HG02678 (cell line): ENCODE measurements around the gene CRY2.
"Not testable (repeated sequence)": the region's sequence is repeated elsewhere in the genome, so short reads cannot be mapped to it uniquely, and the experiment has no call there.

Experiments used
- ATAC-seq: cut with Tn5 transposase; IDR thresholded peaks from one replicate; pipeline ENCODE4 v1.9.1; 2021; ENCODE audit warnings: mild to moderate bottlenecking, moderate library complexity; ENCODE audit not compliant: unreplicated experiment

Gene CRY2

GRCh38 chr11:45896422-45896984, 49.2 kb downstream of the CRY2 start:
- ATAC-seq: no peak

DNA sequence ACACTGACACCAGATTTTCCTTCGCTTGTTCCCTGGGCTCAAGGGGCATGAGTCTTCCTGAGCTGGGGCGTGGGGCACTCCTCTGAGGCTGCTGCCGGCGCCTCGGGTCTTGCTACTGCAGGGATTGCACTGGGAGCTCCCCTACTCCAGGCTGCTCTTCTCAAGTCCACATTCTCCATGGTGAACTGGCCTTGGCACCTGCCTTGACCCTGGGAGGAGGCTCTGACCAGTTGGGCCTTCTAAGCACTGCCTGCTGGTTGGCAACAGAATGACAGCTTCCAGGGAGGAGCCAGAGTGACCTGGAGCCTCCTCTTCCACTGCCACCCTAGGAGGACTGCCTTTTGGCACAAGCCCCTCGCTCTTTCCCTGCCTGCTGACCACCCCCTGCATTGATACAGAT, 50.3 kb downstream of the CRY2 start:
- ATAC-seq: no peak

- no peak for ATAC-seq
These were observed 51.8 kb downstream of the CRY2 start for GRCh38 chr11:45899086-45899447.

DNA sequence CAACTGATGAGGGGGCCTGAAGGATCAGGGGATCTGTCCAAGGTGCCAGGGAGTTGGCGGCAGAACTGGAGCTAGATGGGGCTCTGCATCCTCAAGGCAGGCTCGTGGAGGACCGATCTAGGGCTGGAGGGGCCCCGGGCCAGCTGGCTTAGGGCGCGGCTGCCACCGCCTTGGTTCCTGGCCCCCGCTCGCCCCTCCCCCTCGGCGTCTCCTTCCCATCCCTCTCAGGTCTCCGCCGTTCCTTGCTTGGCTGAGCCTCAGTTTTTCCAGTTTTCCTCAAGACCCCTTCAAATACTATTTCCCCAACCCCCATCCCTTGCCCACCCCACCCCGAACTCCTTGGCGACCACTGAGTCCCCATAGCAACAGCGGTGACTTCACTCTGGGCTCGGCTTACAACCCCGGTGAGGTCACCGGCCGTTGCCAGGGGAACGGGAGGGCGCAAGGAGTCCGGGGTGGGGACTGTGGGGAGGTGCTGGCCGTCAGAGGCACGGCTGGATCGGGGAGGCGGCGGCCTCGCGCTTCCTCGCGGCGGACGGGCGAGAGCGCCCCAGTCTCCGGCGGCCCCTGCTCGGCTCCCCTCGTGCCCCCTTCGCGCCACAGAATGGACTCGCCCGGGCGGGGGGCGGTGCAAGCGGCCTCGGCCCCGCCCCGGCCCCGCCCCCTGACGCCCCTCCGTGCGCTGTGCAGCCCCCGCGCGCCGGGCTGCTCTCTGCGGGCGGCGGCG, 52.3 kb downstream of the CRY2 start:
- peak; percentile 70 for ATAC-seq

DNA sequence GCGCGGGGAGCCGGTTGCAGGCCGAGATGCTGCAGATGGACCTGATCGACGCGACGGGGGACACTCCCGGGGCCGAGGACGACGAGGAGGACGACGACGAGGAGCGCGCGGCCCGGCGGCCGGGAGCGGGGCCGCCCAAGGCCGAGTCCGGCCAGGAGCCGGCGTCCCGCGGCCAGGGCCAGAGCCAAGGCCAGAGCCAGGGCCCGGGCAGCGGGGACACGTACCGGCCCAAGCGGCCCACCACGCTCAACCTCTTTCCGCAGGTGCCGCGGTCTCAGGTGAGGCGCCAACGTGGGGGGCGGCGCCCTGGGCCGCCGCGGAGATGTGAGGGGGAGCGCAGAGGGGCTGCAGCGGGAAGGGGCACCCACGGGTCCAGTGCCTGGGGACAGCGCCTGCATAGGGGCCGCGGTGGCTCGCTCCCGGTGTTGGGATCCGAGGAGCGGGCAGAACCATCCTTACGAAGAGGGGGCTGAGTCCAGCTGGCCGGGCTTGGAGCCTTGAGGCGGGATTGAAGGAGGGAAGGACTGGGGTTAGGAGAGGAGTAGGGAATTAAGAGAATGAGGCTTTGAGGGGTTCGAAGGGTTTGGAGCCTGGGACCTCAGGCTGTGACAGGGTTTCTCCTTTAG, 53.0 kb downstream of the CRY2 start:
- ATAC-seq: not testable (repeated sequence)

DNA sequence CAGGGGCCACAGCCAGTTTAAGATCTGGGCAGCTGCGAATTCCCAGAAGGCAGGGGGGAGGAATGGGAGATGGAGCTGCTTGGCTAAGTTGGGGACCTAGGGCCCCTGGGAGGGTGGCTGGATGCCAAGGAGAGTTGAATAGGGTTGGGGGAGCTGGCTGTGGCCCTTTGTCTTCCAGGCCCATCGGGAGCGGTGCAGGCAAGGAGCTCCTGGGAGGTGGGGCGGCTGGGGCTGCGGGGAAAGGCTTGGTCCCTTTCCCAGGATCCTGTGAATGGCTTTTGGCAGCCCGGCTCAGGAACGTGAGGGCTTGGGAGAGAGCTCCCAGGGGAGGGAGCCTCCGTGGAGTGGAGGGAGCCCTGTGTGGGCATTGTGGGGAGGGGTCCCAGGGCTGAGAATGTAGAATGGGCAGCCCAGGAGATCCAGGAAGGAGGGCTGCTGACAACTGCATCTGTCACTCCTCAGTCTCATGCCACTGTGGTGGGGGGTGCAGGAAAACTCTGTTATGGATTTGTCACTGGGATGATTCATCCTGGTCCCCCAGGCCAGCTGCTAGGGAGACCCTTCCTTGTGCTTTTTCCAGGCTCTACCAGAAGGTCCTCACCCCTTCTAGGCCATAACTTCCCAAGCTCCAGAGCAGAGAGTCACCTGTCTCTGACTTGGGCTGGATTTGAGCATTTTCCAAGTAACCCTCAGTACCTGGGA, 53.8 kb downstream of the CRY2 start:
- no peak for ATAC-seq

GRCh38 chr11:45901626-45902025, 54.4 kb downstream of the CRY2 start:
- ATAC-seq: no peak

DNA sequence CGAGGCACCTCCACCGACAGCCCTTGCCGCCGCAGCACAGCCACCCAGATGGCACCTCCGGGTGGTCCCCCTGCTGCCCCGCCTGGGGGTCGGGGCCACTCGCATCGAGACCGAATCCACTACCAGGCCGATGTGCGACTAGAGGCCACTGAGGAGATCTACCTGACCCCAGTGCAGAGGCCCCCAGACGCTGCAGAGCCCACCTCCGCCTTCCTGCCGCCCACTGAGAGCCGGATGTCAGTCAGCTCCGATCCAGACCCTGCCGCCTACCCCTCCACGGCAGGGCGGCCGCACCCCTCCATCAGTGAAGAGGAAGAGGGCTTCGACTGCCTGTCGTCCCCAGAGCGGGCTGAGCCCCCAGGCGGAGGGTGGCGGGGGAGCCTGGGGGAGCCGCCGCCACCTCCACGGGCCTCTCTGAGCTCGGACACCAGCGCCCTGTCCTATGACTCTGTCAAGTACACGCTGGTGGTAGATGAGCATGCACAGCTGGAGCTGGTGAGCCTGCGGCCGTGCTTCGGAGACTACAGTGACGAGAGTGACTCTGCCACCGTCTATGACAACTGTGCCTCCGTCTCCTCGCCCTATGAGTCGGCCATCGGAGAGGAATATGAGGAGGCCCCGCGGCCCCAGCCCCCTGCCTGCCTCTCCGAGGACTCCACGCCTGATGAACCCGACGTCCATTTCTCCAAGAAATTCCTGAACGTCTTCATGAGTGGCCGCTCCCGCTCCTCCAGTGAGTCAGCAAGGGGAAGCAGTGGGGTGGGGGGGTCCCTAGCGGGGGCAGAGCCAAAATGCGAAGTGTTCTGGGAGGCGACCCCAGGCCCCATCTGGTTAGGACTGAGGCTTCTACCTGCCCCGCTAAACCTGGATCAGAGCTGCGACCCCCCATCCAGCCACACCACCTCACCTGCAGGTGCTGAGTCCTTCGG, 55.4 kb downstream of the CRY2 start:
- no peak for ATAC-seq

DNA sequence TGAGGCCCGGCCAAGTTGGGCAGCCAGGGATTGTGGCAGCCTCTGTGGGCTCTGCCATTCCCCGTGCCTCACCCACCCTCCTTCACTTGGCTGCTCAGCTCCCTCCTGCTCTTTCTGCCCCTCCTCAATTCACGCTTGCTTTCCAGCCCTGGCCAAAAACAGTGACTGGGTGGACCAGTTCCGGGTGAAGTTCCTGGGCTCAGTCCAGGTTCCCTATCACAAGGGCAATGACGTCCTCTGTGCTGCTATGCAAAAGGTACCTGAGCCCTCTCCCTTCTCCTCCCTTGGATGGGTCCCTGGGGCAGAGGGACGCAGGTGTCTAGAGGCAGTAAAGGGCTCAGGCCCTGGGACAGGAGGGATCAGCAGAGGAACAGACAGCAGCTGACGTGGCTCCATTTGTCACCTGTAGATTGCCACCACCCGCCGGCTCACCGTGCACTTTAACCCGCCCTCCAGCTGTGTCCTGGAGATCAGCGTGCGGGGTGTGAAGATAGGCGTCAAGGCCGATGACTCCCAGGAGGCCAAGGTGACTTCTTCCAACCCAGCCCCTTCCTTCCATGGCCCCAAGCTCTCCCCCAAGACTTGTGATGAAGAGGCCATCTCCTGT, 57.1 kb downstream of the CRY2 start:
- no peak for ATAC-seq

DNA sequence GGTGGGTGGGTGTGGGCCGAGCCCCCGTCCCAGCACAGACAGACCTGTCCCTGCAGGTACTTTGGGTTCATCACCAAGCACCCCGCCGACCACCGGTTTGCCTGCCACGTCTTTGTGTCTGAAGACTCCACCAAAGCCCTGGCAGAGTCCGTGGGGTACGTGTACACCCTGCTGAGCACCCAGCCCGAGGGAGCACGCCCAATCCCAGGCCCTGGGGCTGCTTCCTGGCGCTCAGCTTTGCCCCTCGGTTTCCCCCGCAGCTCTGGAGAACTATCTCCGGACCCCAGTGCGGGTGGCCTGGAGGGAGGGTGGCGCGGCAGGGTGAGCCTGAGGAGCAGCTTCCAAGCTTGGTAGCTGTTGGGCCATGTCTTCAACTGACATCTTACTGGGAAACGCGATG, 57.8 kb downstream of the CRY2 start:
- no peak for ATAC-seq

DNA sequence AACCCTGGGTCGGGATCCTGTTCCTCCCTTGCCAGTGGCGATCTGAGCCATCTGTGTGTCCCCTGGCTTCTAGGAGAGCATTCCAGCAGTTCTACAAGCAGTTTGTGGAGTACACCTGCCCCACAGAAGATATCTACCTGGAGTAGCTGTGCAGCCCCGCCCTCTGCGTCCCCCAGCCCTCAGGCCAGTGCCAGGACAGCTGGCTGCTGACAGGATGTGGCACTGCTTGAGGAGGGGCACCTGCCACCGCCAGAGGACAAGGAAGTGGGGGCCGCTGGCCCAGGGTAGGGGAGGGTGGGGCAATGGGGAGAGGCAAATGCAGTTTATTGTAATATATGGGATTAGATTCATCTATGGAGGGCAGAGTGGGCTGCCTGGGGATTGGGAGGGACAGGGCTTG, 58.3 kb downstream of the CRY2 start:
- not testable (repeated sequence) for ATAC-seq

DNA sequence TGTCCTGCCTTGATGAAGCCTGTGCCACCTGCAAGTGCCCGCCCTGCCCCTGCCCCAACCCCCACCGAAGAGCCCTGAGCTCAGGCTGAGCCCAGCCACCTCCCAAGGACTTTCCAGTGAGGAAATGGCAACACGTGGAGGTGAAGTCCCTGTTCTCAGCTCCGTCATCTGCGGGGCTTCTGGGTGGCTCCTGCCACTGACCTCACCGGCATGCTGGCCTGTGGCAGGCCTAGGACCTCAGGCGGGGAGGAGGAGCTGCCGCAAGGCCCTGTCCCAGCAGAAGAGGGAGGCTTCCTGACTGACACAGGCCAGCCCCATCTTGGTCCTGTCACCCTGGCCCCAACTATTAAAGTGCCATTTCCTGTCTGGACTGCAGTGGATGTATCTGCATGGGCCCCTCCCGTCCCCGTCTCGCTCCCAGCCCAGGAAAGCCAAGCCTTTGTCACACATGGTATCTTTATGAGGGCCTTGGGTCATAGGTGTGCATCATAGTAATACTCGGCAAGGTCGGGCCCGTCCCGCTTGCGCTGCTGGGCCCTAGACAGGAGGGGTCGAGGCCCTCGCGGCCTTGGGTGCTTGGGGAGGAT, 58.9 kb downstream of the CRY2 start:
- ATAC-seq: no peak

- no peak for ATAC-seq
These were observed 59.8 kb downstream of the CRY2 start, which contains the start of gene FREY1 for GRCh38 chr11:45906965-45907611. Gene FREY1 (minus strand): TSS chr11:45907271. CDS start chr11:45907245, 26 bp downstream.

DNA sequence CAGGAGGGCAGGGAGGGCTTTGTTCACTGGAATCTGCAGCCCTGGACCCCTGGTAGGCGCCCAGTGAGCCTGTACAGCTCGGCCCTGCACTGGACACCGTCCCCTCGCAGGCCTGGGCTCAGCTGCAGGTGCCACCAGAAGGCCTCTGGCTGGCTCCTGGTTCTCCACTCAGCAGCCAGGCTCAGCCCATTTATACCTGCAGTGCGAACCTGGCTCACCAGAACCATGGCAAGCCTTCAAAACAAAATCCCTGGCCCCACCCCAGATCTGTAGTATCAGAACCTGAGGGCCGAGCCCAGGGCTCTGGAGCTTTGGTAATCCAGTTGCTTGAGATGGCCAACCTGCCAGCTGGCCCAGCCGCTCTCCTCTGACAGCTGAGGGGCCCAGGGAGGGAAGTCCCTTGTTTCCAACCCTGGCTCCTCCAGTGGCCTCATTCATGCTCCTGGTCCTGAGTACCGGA, 60.7 kb downstream of the CRY2 start:
- ATAC-seq: no peak

DNA sequence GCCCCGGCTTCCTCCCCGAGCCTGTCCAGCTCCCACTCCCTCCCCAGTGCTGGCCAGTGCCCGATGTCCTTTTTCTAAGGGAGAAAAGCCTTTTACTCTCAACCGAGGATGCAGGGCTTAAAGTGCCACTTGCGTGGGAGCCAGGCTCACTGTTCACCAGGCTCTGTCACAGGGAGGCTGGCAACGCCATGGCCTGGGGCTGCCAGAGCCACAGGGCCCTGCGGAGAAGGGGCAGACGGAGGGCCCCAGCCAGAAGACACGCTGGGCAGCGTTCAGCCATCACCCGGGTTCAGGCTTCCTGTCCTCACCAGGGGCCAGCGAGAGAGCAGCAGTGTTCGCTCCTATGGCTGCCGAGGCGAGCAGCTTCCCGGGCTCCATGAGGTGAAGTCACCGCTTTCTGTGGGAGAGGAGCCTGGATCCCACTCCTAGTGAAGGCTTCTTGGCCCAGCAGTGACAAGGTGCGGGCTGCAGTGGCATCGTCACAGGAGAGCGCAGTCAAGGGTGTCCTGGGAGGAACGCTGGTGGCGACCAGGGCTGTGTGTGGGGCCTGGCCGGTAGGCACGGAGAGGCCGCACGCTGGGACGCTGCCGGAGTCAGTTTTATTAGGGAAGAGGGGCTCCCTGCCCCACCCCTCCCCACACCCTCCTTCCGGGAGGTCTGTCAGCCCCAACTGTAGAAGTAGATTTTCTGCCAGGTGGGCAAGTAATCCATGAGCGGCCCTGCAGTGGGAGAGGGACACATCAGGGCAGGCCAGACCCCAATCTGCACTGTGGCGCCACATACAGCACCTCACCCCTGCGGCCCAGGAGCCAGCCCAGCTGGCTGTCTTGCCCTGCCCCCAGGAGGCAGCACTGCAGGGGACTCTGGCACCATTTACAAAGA, 62.6 kb downstream of the CRY2 start:
- ATAC-seq: no peak

DNA sequence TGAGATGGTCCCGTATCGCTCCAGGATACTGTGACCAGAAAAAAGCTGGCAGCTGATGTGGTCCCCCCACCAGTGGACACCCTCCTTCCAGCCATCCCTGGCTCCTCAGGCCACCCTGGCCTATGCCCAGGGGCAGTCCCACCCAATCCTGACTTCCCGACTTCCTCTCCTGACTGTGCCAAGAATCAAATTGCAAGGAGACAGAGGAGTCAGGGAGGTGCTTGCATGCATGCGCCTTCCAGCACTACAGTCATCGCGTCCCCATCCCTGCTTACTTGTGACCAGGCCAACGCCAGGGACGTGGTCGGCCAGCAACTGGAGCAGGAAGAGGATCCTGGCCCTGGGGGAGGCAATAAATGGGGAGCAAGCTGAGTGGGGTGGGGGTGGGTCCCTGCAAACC, 63.3 kb downstream of the CRY2 start:
- no peak for ATAC-seq

GRCh38 chr11:45913514-45913913, 66.2 kb downstream of the CRY2 start:
- ATAC-seq: no peak

- no peak for ATAC-seq
These were observed 66.8 kb downstream of the CRY2 start for GRCh38 chr11:45913942-45914635.
